Activated CD4-positive, alpha-beta T cell treated with anti-CD3 and anti-CD28 coated beads, Interleukin-2, amount 10 ng/mL, durations not matched to agents 24 days and 14 days (primary cell): ENCODE measurements around the gene ADAMTSL3. TPM values are rescaled to one million over a fixed set of nuclear protein-coding genes. Genes with fewer than 3 reads are reported as not detected.
A peak's percentile ranks its signal among the peaks of the same experiment; 100 is the strongest.
"Not testable (repeated sequence)": the region's sequence is repeated elsewhere in the genome, so short reads cannot be mapped to it uniquely, and the experiment has no call there.

Experiments used
- DNase-seq: peaks from one replicate; pipeline ENCODE4 v3.0.0; 2022
- H3K27ac Mint-ChIP-seq: one replicate; pipeline ENCODE4 v1.8.0; 2022; ENCODE audit warnings: mild to moderate bottlenecking, mixed read lengths
- H3K27me3 Mint-ChIP-seq: one replicate; pipeline ENCODE4 v1.8.0; 2022; ENCODE audit warnings: mixed read lengths
- H3K36me3 Mint-ChIP-seq: one replicate; pipeline ENCODE4 v1.8.0; 2022; ENCODE audit warnings: low read depth, mild to moderate bottlenecking, mixed read lengths
- H3K4me1 Mint-ChIP-seq: one replicate; pipeline ENCODE4 v1.8.0; 2021; ENCODE audit warnings: mixed read lengths
- H3K4me3 Mint-ChIP-seq: one replicate; pipeline ENCODE4 v1.8.0; 2022; ENCODE audit warnings: mild to moderate bottlenecking, moderate library complexity, mixed read lengths
- H3K9me3 Mint-ChIP-seq: one replicate; pipeline ENCODE4 v1.8.0; 2021; ENCODE audit warnings: mixed read lengths
- intact Hi-C: fragments of 100-400 bp; cut with micrococcal nuclease; formaldehyde crosslinking; loops from one replicate; pipeline ENCODE4 v1.15.1; 2023
- total RNA-seq: library from RNA; stranded (reverse); gene quantifications from 2 replicates; pipeline ENCODE4 v1.2.3, GENCODE V29; 2022

ADAMTSL3 gene
- total RNA-seq, 1 donor from 2014 or later, result not detected

DNA sequence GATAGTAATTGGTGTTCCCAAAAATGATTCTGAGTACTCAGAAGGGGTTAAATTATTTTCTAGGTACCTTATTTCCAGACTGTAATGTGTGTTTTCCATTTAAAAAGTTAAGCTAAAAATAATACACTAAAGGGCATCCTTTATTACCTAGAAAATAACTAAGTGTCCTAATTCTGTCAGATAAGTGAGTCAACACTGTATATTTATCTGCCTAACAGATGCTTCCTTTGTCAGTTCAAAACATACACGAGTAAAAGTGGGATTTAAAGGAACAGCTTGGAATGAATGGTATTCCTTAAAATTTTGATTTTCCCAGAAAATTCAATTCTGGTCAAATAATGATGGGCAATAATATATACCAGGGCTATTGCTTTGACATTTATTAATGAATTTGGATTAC lies 78.3 kb downstream of the ADAMTSL3 start:
- intact Hi-C loops, result no loop called here
- Mint-ChIP-seq H3K9me3 (no peaks in the 10 kb centered on the region), H3K27me3 (no peaks in the 10 kb centered on the region), H3K36me3 (no peaks in the 10 kb centered on the region), H3K27ac (no peak overlapping the region), H3K4me3 (no peak overlapping the region), H3K4me1 (no peaks in the 10 kb centered on the region)
- DNase-seq, result no peak

DNA sequence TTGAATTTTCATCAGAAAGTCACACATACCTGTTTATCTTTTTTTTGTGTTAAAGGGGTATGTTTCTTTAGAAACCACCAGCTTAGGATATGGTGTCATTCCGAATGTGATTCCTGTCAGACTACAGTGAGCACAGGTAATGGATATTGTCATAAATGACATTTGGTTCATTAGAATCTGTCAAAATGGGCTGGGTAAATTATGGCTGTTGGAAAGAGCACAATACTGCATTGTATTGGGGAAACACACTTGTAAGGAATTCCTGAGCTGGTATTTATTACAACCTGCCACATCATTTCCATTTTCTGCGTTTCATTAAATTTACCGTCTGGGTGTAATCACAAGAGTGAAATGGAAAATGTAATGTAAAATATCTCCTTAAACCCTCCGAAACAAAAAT lies 78.8 kb downstream of the ADAMTSL3 start:
- Mint-ChIP-seq H3K4me3 (no peak overlapping the region), H3K4me1 (no peaks in the 10 kb centered on the region), H3K27ac (no peak overlapping the region), H3K9me3 (no peaks in the 10 kb centered on the region), H3K36me3 (no peaks in the 10 kb centered on the region), H3K27me3 (no peaks in the 10 kb centered on the region)
- intact Hi-C loops, result no loop called here
- no peak for DNase-seq

DNA sequence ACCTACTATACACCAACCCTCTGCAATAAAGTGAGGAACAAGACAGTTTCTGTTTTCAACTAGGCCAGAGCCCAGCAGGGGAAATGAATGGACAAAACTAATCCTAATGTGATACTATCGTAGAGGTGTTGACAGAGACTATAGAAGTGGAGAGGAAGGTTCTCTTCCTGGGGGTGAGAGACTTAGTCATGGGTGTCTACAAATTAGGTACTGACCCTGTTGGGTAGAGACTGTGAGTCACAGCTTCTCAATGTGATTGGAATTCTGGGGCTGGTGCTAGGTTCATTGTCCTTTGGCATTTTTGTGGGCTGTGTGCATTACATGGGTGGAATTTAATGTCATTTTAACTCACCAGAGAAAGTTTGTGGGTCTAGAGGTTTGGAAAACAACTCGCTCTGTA lies 79.3 kb downstream of the ADAMTSL3 start:
- no peak for DNase-seq
- intact Hi-C loops, result no loop called here
- Mint-ChIP-seq H3K4me1 (no peaks in the 10 kb centered on the region), H3K4me3 (no peak overlapping the region), H3K27ac (no peak overlapping the region), H3K27me3 (no peaks in the 10 kb centered on the region), H3K36me3 (no peaks in the 10 kb centered on the region), H3K9me3 (no peaks in the 10 kb centered on the region)

DNA sequence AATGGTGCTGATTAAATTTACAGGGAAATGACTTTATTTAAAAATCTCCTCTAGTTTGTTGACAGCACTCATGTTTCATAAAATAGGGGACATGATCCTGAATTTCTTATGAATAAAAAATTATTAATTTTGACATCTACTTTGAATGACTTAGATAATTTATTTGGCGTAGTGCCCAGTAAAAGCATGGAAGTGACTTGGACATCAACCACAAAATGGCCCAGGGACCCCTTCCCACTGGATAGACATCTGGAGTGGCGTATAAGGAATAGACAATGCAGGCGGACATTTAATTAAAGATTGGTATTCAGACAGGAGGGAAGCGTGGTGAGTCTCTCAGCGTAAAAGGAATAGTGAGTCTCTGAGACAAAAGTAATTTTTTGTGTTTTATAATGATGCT lies 79.8 kb downstream of the ADAMTSL3 start:
- Mint-ChIP-seq H3K27ac (no peak overlapping the region), H3K27me3 (no peaks in the 10 kb centered on the region), H3K9me3 (no peaks in the 10 kb centered on the region), H3K36me3 (no peaks in the 10 kb centered on the region), H3K4me3 (no peak overlapping the region), H3K4me1 (no peaks in the 10 kb centered on the region)
- no peak for DNase-seq
- intact Hi-C loops, result no loop called here

DNA sequence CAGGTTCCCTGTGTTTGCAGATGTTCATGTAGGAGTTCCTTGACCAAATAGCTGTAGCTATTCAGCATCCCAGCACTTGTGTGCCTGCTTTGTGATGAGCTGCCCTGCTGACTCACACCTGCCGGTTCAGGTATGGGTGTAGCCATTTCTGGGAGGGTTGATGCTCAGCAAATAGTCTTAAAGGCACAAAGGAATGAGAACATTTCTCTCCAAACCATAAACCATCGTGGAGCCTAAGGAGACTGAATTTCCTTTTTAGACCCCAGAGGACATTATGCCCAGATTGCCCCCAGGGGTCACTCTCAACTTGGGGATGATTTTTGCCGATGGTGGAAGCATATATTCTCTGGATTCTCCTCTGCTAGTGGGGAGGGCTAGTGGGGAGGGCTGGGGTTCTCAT lies 80.6 kb downstream of the ADAMTSL3 start:
- no peaks in the 10 kb centered on the region for H3K9me3 Mint-ChIP-seq
- H3K4me1 Mint-ChIP-seq, result no peaks in the 10 kb centered on the region
- no peaks in the 10 kb centered on the region for H3K36me3 Mint-ChIP-seq
- no peak overlapping the region for H3K4me3 Mint-ChIP-seq
- no peak overlapping the region for H3K27ac Mint-ChIP-seq
- no peak for DNase-seq
- no peaks in the 10 kb centered on the region for H3K27me3 Mint-ChIP-seq
- intact Hi-C loops, result no loop called here

DNA sequence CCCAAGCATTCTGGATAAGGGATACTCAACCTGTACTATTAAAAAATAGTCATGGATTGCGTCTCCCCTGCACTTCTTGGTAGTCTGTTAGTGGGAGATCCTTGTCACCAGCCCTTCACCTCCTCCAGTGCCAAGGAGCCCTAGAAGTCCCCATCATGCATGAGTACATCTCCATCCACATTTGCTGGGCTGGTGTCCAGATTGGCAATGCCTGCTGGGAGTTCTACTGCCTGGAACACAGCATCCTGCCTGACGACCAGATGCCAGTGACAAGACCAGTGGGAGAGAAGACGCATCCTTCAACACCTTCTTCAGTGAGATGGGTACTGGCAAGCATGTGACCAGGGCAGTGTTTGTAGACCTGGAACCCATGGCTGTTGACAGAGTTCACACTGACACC lies 85.7 kb downstream of the ADAMTSL3 start:
- no peak overlapping the region for H3K4me3 Mint-ChIP-seq
- no peaks in the 10 kb centered on the region for H3K27me3 Mint-ChIP-seq
- DNase-seq, result no peak
- no peaks in the 10 kb centered on the region for H3K9me3 Mint-ChIP-seq
- H3K4me1 Mint-ChIP-seq, result no peaks in the 10 kb centered on the region
- no peak overlapping the region for H3K27ac Mint-ChIP-seq
- H3K36me3 Mint-ChIP-seq, result no peaks in the 10 kb centered on the region
- intact Hi-C loops, result no loop called here

DNA sequence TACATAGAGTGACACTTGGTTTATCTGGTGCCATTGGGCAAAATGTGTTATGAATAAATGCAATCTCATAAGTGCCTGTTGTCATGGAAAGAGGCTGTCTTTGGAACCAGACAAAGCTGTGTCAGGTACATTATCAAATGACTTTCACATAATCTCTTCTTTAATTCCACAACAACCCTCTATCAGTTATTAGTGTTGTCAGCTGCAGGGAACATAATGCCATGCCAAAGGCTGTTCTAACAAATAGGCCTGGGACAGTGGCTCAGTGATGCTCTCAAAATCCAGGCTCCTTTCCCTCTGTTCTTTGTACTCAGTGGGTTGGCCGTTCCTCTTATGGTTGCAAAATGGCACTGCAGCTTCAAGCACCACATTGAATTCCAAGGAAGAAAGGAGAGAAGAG lies 91.8 kb downstream of the ADAMTSL3 start:
- H3K27ac Mint-ChIP-seq, result no peak overlapping the region
- intact Hi-C loops, result no loop called here
- peaks cover 4% of the 10 kb centered on the region for H3K4me1 Mint-ChIP-seq
- no peaks in the 10 kb centered on the region for H3K27me3 Mint-ChIP-seq
- H3K36me3 Mint-ChIP-seq, result no peaks in the 10 kb centered on the region
- no peak for DNase-seq
- H3K4me3 Mint-ChIP-seq, result no peak overlapping the region
- H3K9me3 Mint-ChIP-seq, result no peaks in the 10 kb centered on the region

DNA sequence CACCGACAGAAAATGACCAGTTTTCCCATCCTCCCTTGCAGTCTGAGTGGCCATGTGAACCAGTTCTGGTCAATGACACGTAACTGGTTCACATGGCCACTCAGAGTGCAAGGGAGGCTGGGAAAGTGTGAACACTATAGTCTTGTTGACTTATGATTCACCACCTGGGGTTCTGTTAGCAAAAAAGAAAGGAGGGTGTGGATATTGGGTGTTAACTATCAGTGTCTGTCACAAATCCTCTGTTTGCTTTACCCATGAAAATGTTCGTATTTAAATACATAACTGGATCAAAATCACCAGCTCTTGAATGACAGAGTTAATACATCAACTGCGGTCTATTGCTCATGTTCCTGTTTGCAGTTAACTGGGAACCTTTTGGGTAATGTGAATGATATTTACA lies 92.3 kb downstream of the ADAMTSL3 start:
- Mint-ChIP-seq H3K4me1 (peaks cover 4% of the 10 kb centered on the region), H3K27me3 (no peaks in the 10 kb centered on the region), H3K9me3 (no peaks in the 10 kb centered on the region), H3K4me3 (no peak overlapping the region), H3K36me3 (no peaks in the 10 kb centered on the region), H3K27ac (no peak overlapping the region)
- DNase-seq, result no peak
- intact Hi-C loops, result no loop called here

DNA sequence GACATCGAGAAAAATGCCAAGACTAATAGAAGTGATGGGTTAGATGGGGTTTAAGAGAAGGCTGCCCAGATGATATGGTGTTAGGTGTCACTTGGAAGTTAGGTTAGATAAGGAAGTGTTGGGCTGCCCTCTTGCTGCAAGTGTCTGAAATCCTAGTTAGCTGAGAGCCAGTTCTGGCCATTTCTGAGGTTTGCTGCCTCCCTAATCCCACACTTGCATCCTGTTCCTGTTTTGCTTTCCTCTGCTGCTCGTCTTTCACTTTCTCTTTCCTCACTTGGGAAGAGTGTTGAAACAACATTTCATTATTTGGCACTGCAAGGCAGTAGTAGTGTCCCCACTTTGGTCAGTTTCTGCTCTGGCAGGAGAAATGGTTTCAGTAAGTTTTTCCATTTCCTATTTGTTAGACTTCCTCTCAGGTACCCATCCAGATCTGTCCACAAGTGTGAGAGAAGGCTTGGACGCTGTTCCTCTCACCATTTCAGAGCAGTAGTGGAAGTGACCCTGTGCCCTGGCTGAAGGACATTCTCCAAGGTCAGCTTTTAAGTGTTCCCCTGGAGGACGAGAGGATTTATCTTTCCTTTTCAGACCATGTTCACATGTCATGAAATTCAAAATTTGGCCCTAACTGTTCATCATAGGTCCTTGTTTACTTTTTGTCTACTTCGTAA lies 93.3 kb downstream of the ADAMTSL3 start:
- Mint-ChIP-seq H3K36me3 (no peaks in the 10 kb centered on the region), H3K27me3 (no peaks in the 10 kb centered on the region), H3K9me3 (no peaks in the 10 kb centered on the region), H3K4me3 (no peak overlapping the region), H3K4me1 (peaks cover 4% of the 10 kb centered on the region), H3K27ac (no peak overlapping the region)
- intact Hi-C loops, result no loop called here
- no peak for DNase-seq

DNA sequence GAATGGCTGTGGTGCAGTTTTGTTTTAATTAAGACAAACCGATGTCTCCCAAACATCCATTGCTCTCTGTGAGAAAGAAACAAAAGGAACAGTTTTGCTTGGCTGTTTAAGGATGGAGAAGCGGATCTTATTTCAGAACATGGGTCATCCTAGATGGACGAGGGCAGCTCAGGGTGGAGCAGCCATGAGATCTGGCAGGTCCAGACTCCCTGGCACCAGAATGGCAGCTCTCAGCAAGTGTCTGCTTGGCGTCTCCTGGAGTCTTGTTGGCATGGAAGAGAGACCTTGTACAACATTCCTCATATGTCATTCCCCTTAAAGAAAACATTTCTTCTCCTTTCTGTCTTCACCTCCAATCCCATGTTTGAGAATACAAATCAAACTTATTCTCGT lies 93.8 kb downstream of the ADAMTSL3 start:
- Mint-ChIP-seq H3K4me1 (peaks cover 4% of the 10 kb centered on the region), H3K27me3 (no peaks in the 10 kb centered on the region), H3K27ac (no peak overlapping the region), H3K36me3 (no peaks in the 10 kb centered on the region), H3K9me3 (no peaks in the 10 kb centered on the region), H3K4me3 (no peak overlapping the region)
- intact Hi-C loops, result no loop called here
- no peak for DNase-seq

DNA sequence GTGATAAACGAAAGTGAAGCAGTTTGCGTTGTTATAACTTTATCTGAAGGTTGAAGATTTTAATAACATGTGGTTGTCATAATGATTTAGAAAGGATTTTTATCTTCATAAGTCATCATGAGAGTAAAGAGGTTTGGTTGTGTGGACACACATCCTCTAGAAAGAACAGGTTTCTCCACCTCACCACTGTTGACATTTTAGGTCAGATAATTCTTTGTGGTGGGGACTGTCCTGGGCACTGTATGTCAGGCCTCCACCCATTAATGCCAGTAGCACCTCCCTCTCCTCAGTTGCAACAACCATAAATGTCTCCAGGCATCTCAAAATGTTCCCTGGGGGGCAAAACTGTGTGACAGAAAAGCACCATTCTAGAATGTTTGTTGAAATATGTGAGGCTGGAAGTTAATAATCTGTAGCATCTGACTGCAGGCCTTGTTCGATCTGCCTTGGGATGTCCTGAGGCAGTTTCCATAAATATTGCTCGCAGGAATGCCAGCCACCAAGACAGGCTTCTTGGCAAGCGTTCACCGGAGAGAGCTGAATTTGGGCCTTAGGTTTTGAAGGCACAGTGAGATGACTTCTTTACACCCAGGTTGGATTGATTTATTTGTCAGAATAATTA lies 100.1 kb downstream of the ADAMTSL3 start:
- H3K27me3 Mint-ChIP-seq, result no peaks in the 10 kb centered on the region
- no peaks in the 10 kb centered on the region for H3K36me3 Mint-ChIP-seq
- no peaks in the 10 kb centered on the region for H3K4me1 Mint-ChIP-seq
- DNase-seq, result no peak
- H3K9me3 Mint-ChIP-seq, result peaks cover 4% of the 10 kb centered on the region
- no peak overlapping the region for H3K27ac Mint-ChIP-seq
- intact Hi-C loops, result no loop called here
- no peak overlapping the region for H3K4me3 Mint-ChIP-seq

DNA sequence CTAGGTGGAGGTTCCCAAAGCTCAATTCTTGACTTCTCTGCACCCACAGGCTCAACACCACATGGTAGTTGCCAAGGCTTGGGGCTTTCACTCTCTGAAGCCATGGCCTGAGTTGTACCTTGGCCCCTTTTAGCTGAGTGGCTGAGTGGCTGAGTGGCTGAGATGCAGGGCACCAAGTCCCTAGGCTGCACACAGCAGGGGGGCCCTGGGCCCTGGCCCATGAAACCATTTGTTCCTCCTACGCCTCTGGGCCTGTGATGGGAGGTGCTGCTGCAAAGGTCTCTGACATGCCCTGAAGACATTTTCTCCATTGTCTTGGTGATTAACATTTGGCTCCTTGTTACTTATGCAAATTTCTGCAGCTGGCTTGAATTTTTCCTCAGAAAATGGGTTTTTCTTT lies 103.4 kb downstream of the ADAMTSL3 start:
- H3K4me1 Mint-ChIP-seq, H3K9me3 Mint-ChIP-seq, DNase-seq, intact Hi-C loops, H3K4me3 Mint-ChIP-seq, H3K36me3 Mint-ChIP-seq, H3K27me3 Mint-ChIP-seq, H3K27ac Mint-ChIP-seq: not testable (repeated sequence)

DNA sequence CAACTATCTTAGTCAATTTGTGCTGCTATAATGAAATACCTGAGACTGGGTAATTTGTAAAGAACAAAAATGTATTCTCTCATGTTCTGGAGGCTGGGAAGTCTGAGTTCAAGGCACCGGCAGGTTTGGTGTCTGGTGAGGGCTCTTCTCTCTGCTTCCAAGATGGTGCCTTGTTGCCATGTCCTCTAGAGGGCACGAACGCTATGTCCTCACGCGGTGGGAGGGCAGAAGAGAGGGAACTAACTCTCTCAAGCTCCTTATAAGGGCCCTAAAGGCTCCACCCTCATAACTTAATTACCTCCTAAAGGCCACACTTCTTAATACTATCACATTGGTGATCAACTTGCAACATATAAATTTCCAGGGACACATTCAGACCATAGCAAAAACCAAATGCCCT lies 108.4 kb downstream of the ADAMTSL3 start:
- intact Hi-C loops, result no loop called here
- DNase-seq, result no peak
- H3K36me3 Mint-ChIP-seq, result no peaks in the 10 kb centered on the region
- no peak overlapping the region for H3K27ac Mint-ChIP-seq
- no peak overlapping the region for H3K4me3 Mint-ChIP-seq
- no peaks in the 10 kb centered on the region for H3K27me3 Mint-ChIP-seq
- peaks cover 4% of the 10 kb centered on the region for H3K9me3 Mint-ChIP-seq
- no peaks in the 10 kb centered on the region for H3K4me1 Mint-ChIP-seq

DNA sequence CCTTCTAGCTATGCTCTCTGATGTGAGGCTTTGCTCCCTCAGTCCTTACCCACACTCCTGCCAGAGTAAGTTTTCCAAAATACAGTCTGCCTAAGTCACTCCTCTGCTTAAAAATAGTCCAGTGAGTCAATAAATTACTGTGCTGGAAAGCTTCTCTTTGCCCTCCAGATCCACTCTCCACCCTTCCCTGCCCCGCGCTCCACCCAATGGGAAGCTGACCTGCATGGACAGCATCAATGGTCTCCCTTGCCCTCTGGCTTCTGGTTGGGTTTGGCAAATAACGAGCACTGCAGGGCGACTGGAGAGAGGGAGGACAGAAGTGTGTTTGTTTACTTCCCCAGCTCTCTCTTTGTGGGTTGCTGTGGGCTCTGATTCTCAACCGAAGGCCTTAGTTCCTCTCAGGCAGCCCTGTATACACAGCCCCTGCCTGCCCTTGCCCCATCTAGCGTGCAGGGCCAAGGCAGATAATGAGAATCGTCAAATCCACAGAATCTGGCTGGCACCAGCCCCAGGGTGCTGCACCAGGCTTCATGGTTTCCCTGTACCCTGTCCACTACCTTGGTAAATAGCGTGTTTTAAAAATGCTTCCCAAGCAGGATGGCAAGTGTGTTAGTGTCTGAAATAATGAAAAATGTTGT lies 110.4 kb downstream of the ADAMTSL3 start:
- H3K4me3 Mint-ChIP-seq, result no peak overlapping the region
- intact Hi-C loops, result no loop called here
- H3K9me3 Mint-ChIP-seq, result no peaks in the 10 kb centered on the region
- DNase-seq, result no peak
- no peaks in the 10 kb centered on the region for H3K4me1 Mint-ChIP-seq
- no peaks in the 10 kb centered on the region for H3K36me3 Mint-ChIP-seq
- H3K27me3 Mint-ChIP-seq, result no peaks in the 10 kb centered on the region
- H3K27ac Mint-ChIP-seq, result no peak overlapping the region

DNA sequence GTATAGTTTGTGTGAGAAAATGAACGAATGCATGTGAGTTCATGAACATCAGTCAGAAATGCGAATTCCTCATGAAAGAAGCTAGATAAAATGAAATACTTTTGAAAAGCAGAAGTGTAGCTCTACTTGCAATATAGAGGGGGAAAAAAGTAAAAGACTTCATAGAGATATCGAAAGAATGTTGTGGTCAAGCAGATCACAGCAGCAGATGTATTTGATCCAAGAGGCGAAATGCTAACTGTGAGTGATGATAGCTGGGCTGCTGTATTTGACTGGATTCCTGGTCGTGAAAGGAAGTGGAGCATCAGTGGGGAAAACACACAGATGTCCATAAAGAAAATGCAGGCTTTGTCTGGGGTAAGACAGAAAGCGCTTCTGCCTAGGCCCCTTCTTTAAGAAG lies 112.4 kb downstream of the ADAMTSL3 start:
- Mint-ChIP-seq H3K36me3 (no peaks in the 10 kb centered on the region), H3K27me3 (no peaks in the 10 kb centered on the region), H3K27ac (no peak overlapping the region), H3K4me3 (no peak overlapping the region), H3K9me3 (no peaks in the 10 kb centered on the region), H3K4me1 (no peaks in the 10 kb centered on the region)
- DNase-seq, result peak; percentile 13
- intact Hi-C loops, result no loop called here
